GM10847 (cell line): ENCODE results near the gene HEXD.

Experiments used
- POLR2A ChIP-seq: IDR thresholded peaks from 2 replicates; pipeline ENCODE4 v1.6.1; 2011; ENCODE audit not compliant: insufficient read length; ENCODE audit errors: extremely low read depth

HEXD gene

GRCh38 chr17:82418001-82418986 lies at the start of gene HEXD, which contains the start of gene OGFOD3:
Gene HEXD, plus strand, starts transcription at chr17:82418347. Its CDS starts 1,453 bp downstream, at chr17:82419800.
Gene OGFOD3, minus strand, starts transcription at chr17:82418586. Its CDS starts 101 bp downstream, at chr17:82418485.
- TF ChIP-seq POLR2A, result peak; percentile 72

GRCh38 chr17:82369211-82369610 lies 48.9 kb upstream of the HEXD start:
- no peak for TF ChIP-seq POLR2A

- TF ChIP-seq POLR2A, result no peak
Measured at GRCh38 chr17:82370471-82371332, 47.4 kb upstream of the HEXD start.

- TF ChIP-seq POLR2A, result no peak
Measured at GRCh38 chr17:82371333-82372248, 46.6 kb upstream of the HEXD start, which contains the start of gene UTS2R. Gene UTS2R, plus strand, starts transcription at chr17:82371765. Its CDS starts 2,560 bp downstream, at chr17:82374325.

- TF ChIP-seq POLR2A, result no peak
Measured at GRCh38 chr17:82372249-82373071, 45.7 kb upstream of the HEXD start.

GRCh38 chr17:82373731-82374625 lies 44.2 kb upstream of the HEXD start:
- TF ChIP-seq POLR2A, result no peak

- TF ChIP-seq POLR2A, result no peak
Measured at GRCh38 chr17:82374626-82375331, 43.4 kb upstream of the HEXD start.

- TF ChIP-seq POLR2A, result no peak
Measured at GRCh38 chr17:82375359-82376041, 42.6 kb upstream of the HEXD start.

GRCh38 chr17:82376042-82376730 lies 42.0 kb upstream of the HEXD start:
- no peak for TF ChIP-seq POLR2A

- no peak for TF ChIP-seq POLR2A
Measured at GRCh38 chr17:82377924-82378740, 40.0 kb upstream of the HEXD start.

- TF ChIP-seq POLR2A, result no peak
Measured at GRCh38 chr17:82378741-82379021, 39.5 kb upstream of the HEXD start.
